ENCODE data around the gene CHADL.
"Not testable (repeated sequence)": the region's sequence is repeated elsewhere in the genome, so short reads cannot be mapped to it uniquely, and the experiment has no call there.

Gene CHADL

GRCh38 chr22:41203118-41203517 lies 37.6 kb downstream of the CHADL start:
- Histone ChIP-seq H3K27me3 (ENCODE audit: control insufficient read depth in 1 of 2, insufficient read depth in 2 of 2, low read length in 2 of 2) (no peaks in the 10 kb centered on the region), H3K9ac (ENCODE audit: low read length) (no peak overlapping the region), H3K27ac (ENCODE audit: low read depth, low read length) (no peak overlapping the region), H3K9me3 (ENCODE audit: low read length) (no peaks in the 10 kb centered on the region), H3K36me3 (ENCODE audit: insufficient read depth, low read length) (no peaks in the 10 kb centered on the region), H3K4me3 (ENCODE audit: low read depth in 1 of 2, low read length in 2 of 2) (no peak overlapping the region), H3K4me1 (ENCODE audit: insufficient read depth, low read length) (peaks cover 9% of the 10 kb centered on the region)

GRCh38 chr22:41201141-41201540 lies 39.6 kb downstream of the CHADL start:
- no peak overlapping the region for H3K4me3 ChIP-seq (ENCODE audit: low read depth in 1 of 2, low read length in 2 of 2)
- no peak overlapping the region for H3K9ac ChIP-seq (ENCODE audit: low read length)
- no peaks in the 10 kb centered on the region for H3K9me3 ChIP-seq (ENCODE audit: low read length)
- H3K27me3 ChIP-seq (ENCODE audit: control insufficient read depth in 1 of 2, insufficient read depth in 2 of 2, low read length in 2 of 2): no peaks in the 10 kb centered on the region
- H3K36me3 ChIP-seq (ENCODE audit: insufficient read depth, low read length): no peaks in the 10 kb centered on the region
- no peak overlapping the region for H3K27ac ChIP-seq (ENCODE audit: low read depth, low read length)
- H3K4me1 ChIP-seq (ENCODE audit: insufficient read depth, low read length): peaks cover 14% of the 10 kb centered on the region

- H3K9me3 ChIP-seq (ENCODE audit: low read length): no peaks in the 10 kb centered on the region
- H3K9ac ChIP-seq (ENCODE audit: low read length): peak overlapping the region; percentile 33
- H3K4me1 ChIP-seq (ENCODE audit: insufficient read depth, low read length): peaks cover 9% of the 10 kb centered on the region
- H3K27ac ChIP-seq (ENCODE audit: low read depth, low read length): no peak overlapping the region
- peak overlapping the region; percentile 66 to 85 for H3K4me3 ChIP-seq (ENCODE audit: low read depth in 1 of 2, low read length in 2 of 2)
- no peaks in the 10 kb centered on the region for H3K36me3 ChIP-seq (ENCODE audit: insufficient read depth, low read length)
- H3K27me3 ChIP-seq (ENCODE audit: control insufficient read depth in 1 of 2, insufficient read depth in 2 of 2, low read length in 2 of 2): no peaks in the 10 kb centered on the region
These were observed 42.6 kb downstream of the CHADL start for GRCh38 chr22:41198027-41198580.

- H3K9ac ChIP-seq (ENCODE audit: low read length): peak overlapping the region; percentile 33
- peaks cover 9% of the 10 kb centered on the region for H3K4me1 ChIP-seq (ENCODE audit: insufficient read depth, low read length)
- no peaks in the 10 kb centered on the region for H3K27me3 ChIP-seq (ENCODE audit: control insufficient read depth in 1 of 2, insufficient read depth in 2 of 2, low read length in 2 of 2)
- no peaks in the 10 kb centered on the region for H3K9me3 ChIP-seq (ENCODE audit: low read length)
- no peak overlapping the region for H3K27ac ChIP-seq (ENCODE audit: low read depth, low read length)
- peak overlapping the region; percentile 66 to 85 for H3K4me3 ChIP-seq (ENCODE audit: low read depth in 1 of 2, low read length in 2 of 2)
- no peaks in the 10 kb centered on the region for H3K36me3 ChIP-seq (ENCODE audit: insufficient read depth, low read length)
These were observed 43.4 kb downstream of the CHADL start for GRCh38 chr22:41197038-41197972.

GRCh38 chr22:41193829-41194228 lies 46.9 kb downstream of the CHADL start:
- Histone ChIP-seq H3K4me1 (ENCODE audit: insufficient read depth, low read length) (peaks cover 9% of the 10 kb centered on the region), H3K36me3 (ENCODE audit: insufficient read depth, low read length) (no peaks in the 10 kb centered on the region), H3K27ac (ENCODE audit: low read depth, low read length) (no peak overlapping the region), H3K9me3 (ENCODE audit: low read length) (no peaks in the 10 kb centered on the region), H3K4me3 (ENCODE audit: low read depth in 1 of 2, low read length in 2 of 2) (no peak overlapping the region), H3K27me3 (ENCODE audit: control insufficient read depth in 1 of 2, insufficient read depth in 2 of 2, low read length in 2 of 2) (no peaks in the 10 kb centered on the region), H3K9ac (ENCODE audit: low read length) (no peak overlapping the region)

- H3K9me3 ChIP-seq (ENCODE audit: low read length): no peaks in the 10 kb centered on the region
These were observed 49.3 kb downstream of the CHADL start for GRCh38 chr22:41191467-41191866.

GRCh38 chr22:41184679-41185078 lies 56.1 kb downstream of the CHADL start:
- H3K4me3 ChIP-seq (ENCODE audit: low read depth in 1 of 2, low read length in 2 of 2): no peak overlapping the region
- no peak overlapping the region for H3K9ac ChIP-seq (ENCODE audit: low read length)
- H3K36me3 ChIP-seq (ENCODE audit: insufficient read depth, low read length): peaks cover 5% of the 10 kb centered on the region
- no peaks in the 10 kb centered on the region for H3K9me3 ChIP-seq (ENCODE audit: low read length)
- no peaks in the 10 kb centered on the region for H3K4me1 ChIP-seq (ENCODE audit: insufficient read depth, low read length)
- no peak overlapping the region for H3K27ac ChIP-seq (ENCODE audit: low read depth, low read length)
- H3K27me3 ChIP-seq (ENCODE audit: control insufficient read depth in 1 of 2, insufficient read depth in 2 of 2, low read length in 2 of 2): no peaks in the 10 kb centered on the region

More at GRCh38 chr22:41191467-41191866, 49.3 kb downstream of the CHADL start:
- H3K4me3 ChIP-seq (ENCODE audit: low read depth in 1 of 2, low read length in 2 of 2): no peak overlapping the region
- no peaks in the 10 kb centered on the region for H3K36me3 ChIP-seq (ENCODE audit: insufficient read depth, low read length)
- H3K27ac ChIP-seq (ENCODE audit: low read depth, low read length): no peak overlapping the region
- no peak overlapping the region for H3K9ac ChIP-seq (ENCODE audit: low read length)
- no peaks in the 10 kb centered on the region for H3K27me3 ChIP-seq (ENCODE audit: control insufficient read depth in 1 of 2, insufficient read depth in 2 of 2, low read length in 2 of 2)
- no peaks in the 10 kb centered on the region for H3K4me1 ChIP-seq (ENCODE audit: insufficient read depth, low read length)

- peaks cover 30% of the 10 kb centered on the region for H3K36me3 ChIP-seq (ENCODE audit: insufficient read depth, low read length)
- no peaks in the 10 kb centered on the region for H3K4me1 ChIP-seq (ENCODE audit: insufficient read depth, low read length)
- H3K9ac ChIP-seq (ENCODE audit: low read length): no peak overlapping the region
- H3K9me3 ChIP-seq (ENCODE audit: low read length): no peaks in the 10 kb centered on the region
- no peak overlapping the region for H3K27ac ChIP-seq (ENCODE audit: low read depth, low read length)
- no peaks in the 10 kb centered on the region for H3K27me3 ChIP-seq (ENCODE audit: control insufficient read depth in 1 of 2, insufficient read depth in 2 of 2, low read length in 2 of 2)
- no peak overlapping the region for H3K4me3 ChIP-seq (ENCODE audit: low read depth in 1 of 2, low read length in 2 of 2)
These were observed 59.1 kb downstream of the CHADL start for GRCh38 chr22:41181349-41182241.

GRCh38 chr22:41180926-41181325 lies 59.8 kb downstream of the CHADL start:
- Histone ChIP-seq H3K9me3 (ENCODE audit: low read length) (no peaks in the 10 kb centered on the region), H3K9ac (ENCODE audit: low read length) (no peak overlapping the region), H3K4me3 (ENCODE audit: low read depth in 1 of 2, low read length in 2 of 2) (no peak overlapping the region), H3K36me3 (ENCODE audit: insufficient read depth, low read length) (peaks cover 36% of the 10 kb centered on the region), H3K4me1 (ENCODE audit: insufficient read depth, low read length) (no peaks in the 10 kb centered on the region), H3K27ac (ENCODE audit: low read depth, low read length) (no peak overlapping the region), H3K27me3 (ENCODE audit: control insufficient read depth in 1 of 2, insufficient read depth in 2 of 2, low read length in 2 of 2) (no peaks in the 10 kb centered on the region)

GRCh38 chr22:41180362-41180761 lies 60.4 kb downstream of the CHADL start:
- peaks cover 42% of the 10 kb centered on the region for H3K36me3 ChIP-seq (ENCODE audit: insufficient read depth, low read length)
- H3K4me3 ChIP-seq (ENCODE audit: low read depth in 1 of 2, low read length in 2 of 2): not testable (repeated sequence)

More at GRCh38 chr22:41180362-41180761, 60.4 kb downstream of the CHADL start:
- not testable (repeated sequence) for H3K4me1 ChIP-seq (ENCODE audit: insufficient read depth, low read length); H3K27me3 ChIP-seq (ENCODE audit: control insufficient read depth in 1 of 2, insufficient read depth in 2 of 2, low read length in 2 of 2); H3K9me3 ChIP-seq (ENCODE audit: low read length); H3K27ac ChIP-seq (ENCODE audit: low read depth, low read length); H3K9ac ChIP-seq (ENCODE audit: low read length)

Data from muscle layer of colon (tissue), 2 donors.